GM21381 (cell line): ENCODE results near the gene ACTN2.
"Not testable (repeated sequence)": the region's sequence is repeated elsewhere in the genome, so short reads cannot be mapped to it uniquely, and the experiment has no call there.

Experiments used
- ATAC-seq: cut with Tn5 transposase; IDR thresholded peaks from one replicate; pipeline ENCODE4 v1.9.1; 2021; ENCODE audit warnings: mild to moderate bottlenecking, moderate library complexity; ENCODE audit not compliant: unreplicated experiment

ACTN2 gene

GRCh38 chr1:236685917-236686814, at the start of gene ACTN2:
TSS of gene ACTN2 (plus strand) at chr1:236686499. CDS start at chr1:236686674, 175 bp downstream.
- ATAC-seq: peak; percentile 85

- ATAC-seq: no peak
Measured at GRCh38 chr1:236638945-236639344, 47.4 kb upstream of the ACTN2 start.

- no peak for ATAC-seq
Measured at GRCh38 chr1:236639686-236640085, 46.6 kb upstream of the ACTN2 start.

GRCh38 chr1:236642763-236643162, 43.5 kb upstream of the ACTN2 start:
- no peak for ATAC-seq

GRCh38 chr1:236645016-236645680, 41.2 kb upstream of the ACTN2 start:
- no peak for ATAC-seq

GRCh38 chr1:236654511-236654910, 31.8 kb upstream of the ACTN2 start:
- no peak for ATAC-seq

GRCh38 chr1:236654957-236655356, 31.3 kb upstream of the ACTN2 start:
- ATAC-seq: no peak

- ATAC-seq: no peak
Measured at GRCh38 chr1:236657398-236657797, 28.9 kb upstream of the ACTN2 start.

- ATAC-seq: no peak
Measured at GRCh38 chr1:236659792-236660587, 26.3 kb upstream of the ACTN2 start.

GRCh38 chr1:236663934-236664333, 22.4 kb upstream of the ACTN2 start:
- no peak for ATAC-seq

GRCh38 chr1:236668909-236669308, 17.4 kb upstream of the ACTN2 start:
- not testable (repeated sequence) for ATAC-seq

- no peak for ATAC-seq
Measured at GRCh38 chr1:236670060-236670459, 16.2 kb upstream of the ACTN2 start.

- ATAC-seq: no peak
Measured at GRCh38 chr1:236673289-236673919, 12.9 kb upstream of the ACTN2 start.

- ATAC-seq: no peak
Measured at GRCh38 chr1:236677641-236678235, 8.6 kb upstream of the ACTN2 start.

- no peak for ATAC-seq
Measured at GRCh38 chr1:236681219-236681618, 5.1 kb upstream of the ACTN2 start.

GRCh38 chr1:236685205-236685916, 938 bp upstream of the ACTN2 start:
- no peak for ATAC-seq

GRCh38 chr1:236686815-236687160, 489 bp downstream of the ACTN2 start:
- ATAC-seq: no peak

GRCh38 chr1:236687273-236687672, 974 bp downstream of the ACTN2 start:
- ATAC-seq: no peak

- no peak for ATAC-seq
Measured at GRCh38 chr1:236688705-236689104, 2.4 kb downstream of the ACTN2 start.
